ENCODE data around the gene PIK3CB. TPM values are rescaled to one million over a fixed set of nuclear protein-coding genes. Genes with fewer than 3 reads are reported as not detected.
"Not testable (repeated sequence)": the region's sequence is repeated elsewhere in the genome, so short reads cannot be mapped to it uniquely, and the experiment has no call there.

PIK3CB gene
- total RNA-seq, 5 donors from 2014 or later (not counting 1 experiment from before 2014, with no cell fraction given), result 25.2 to 34.4 (median 30.9) TPM

- H3K36me3 ChIP-seq (ENCODE audit: control insufficient read depth in 2 of 2, extremely low read depth in 1 of 2, insufficient read depth in 1 of 2, low read length in 1 of 2), result peaks cover 0 to 20% of the 10 kb centered on the region in 2 donors
- ATAC-seq (replicated peaks in 1 of 4), result no peak
- peaks cover 0 to 11% (median 0%) of the 10 kb centered on the region in 3 donors for H3K4me1 Mint-ChIP-seq
- no peaks in the 10 kb centered on the region for H3K27me3 ChIP-seq (replicated peaks in 1 of 2; ENCODE audit: control insufficient read depth in 2 of 2, extremely low read depth in 1 of 2, insufficient read depth in 2 of 2, low read length in 1 of 2)
- ChIA-PET CTCF (no interaction called here), POLR2A (no interaction called here)
- no peak overlapping the region for H3K27ac Mint-ChIP-seq
- H3K27me3 Mint-ChIP-seq, result no peaks in the 10 kb centered on the region
- no CpG with 5 or more reads among the region's 4 CpGs for WGBS (ENCODE audit: insufficient coverage)
- H3K9me3 Mint-ChIP-seq, result no peaks in the 10 kb centered on the region
- H3K4me1 ChIP-seq (ENCODE audit: control insufficient read depth in 1 of 2, extremely low read depth in 1 of 2, insufficient read depth in 2 of 2, low read length in 2 of 2), result no peaks in the 10 kb centered on the region
- H3K9me3 ChIP-seq, result no peaks in the 10 kb centered on the region
- no peak overlapping the region for H3K4me3 Mint-ChIP-seq
- no peak overlapping the region for H3K4me3 ChIP-seq (ENCODE audit: control insufficient read depth in 1 of 2, extremely low read depth in 1 of 2, low read length in 1 of 2)
- peaks cover 39% of the 10 kb centered on the region for H3K36me3 Mint-ChIP-seq
- no peak overlapping the region for H3K27ac ChIP-seq (ENCODE audit: low read length)
- no peak for DNase-seq
Measured at GRCh38 chr3:138684396-138684795, 150.3 kb downstream of the PIK3CB start.

- Histone ChIP-seq H3K27ac (ENCODE audit: low read length) (no peak overlapping the region), H3K36me3 (ENCODE audit: control insufficient read depth in 2 of 2, extremely low read depth in 1 of 2, insufficient read depth in 1 of 2, low read length in 1 of 2) (peaks cover 0 to 20% of the 10 kb centered on the region in 2 donors), H3K9me3 (no peaks in the 10 kb centered on the region), H3K4me3 (ENCODE audit: control insufficient read depth in 1 of 2, extremely low read depth in 1 of 2, low read length in 1 of 2) (no peak overlapping the region), H3K4me1 (ENCODE audit: control insufficient read depth in 1 of 2, extremely low read depth in 1 of 2, insufficient read depth in 2 of 2, low read length in 2 of 2) (no peaks in the 10 kb centered on the region), H3K27me3 (replicated peaks in 1 of 2; ENCODE audit: control insufficient read depth in 2 of 2, extremely low read depth in 1 of 2, insufficient read depth in 2 of 2, low read length in 1 of 2) (no peaks in the 10 kb centered on the region)
- peaks cover 0 to 7% (median 0%) of the 10 kb centered on the region in 3 donors for H3K4me1 Mint-ChIP-seq
- H3K9me3 Mint-ChIP-seq, result no peaks in the 10 kb centered on the region
- DNase-seq, result no peak
- CTCF ChIA-PET, result interaction anchor here (0.6 to 1.5 kb wide), 4 partner anchors 12 to 233 kb away, joined by 3 to 7 read pairs (median 4); no protein-coding TSS in a partner anchor
- no peak for ATAC-seq (replicated peaks in 1 of 4)
- H3K36me3 Mint-ChIP-seq, result peaks cover 42% of the 10 kb centered on the region
- POLR2A ChIA-PET, result interaction anchor here in 1 of 2 donors (0.6 to 0.7 kb wide), 2 partner anchors 36 to 383 kb away, joined by 3 to 7 read pairs; no protein-coding TSS in a partner anchor
- no peak overlapping the region for H3K4me3 Mint-ChIP-seq
- H3K27ac Mint-ChIP-seq, result no peak overlapping the region
- H3K27me3 Mint-ChIP-seq, result no peaks in the 10 kb centered on the region
Measured at GRCh38 chr3:138682648-138683047, 152.1 kb downstream of the PIK3CB start.

- H3K36me3 ChIP-seq (ENCODE audit: control insufficient read depth in 2 of 2, extremely low read depth in 1 of 2, insufficient read depth in 1 of 2, low read length in 1 of 2), result peaks cover 0 to 20% of the 10 kb centered on the region in 2 donors
- CTCF ChIA-PET, result interaction anchor here in 1 of 2 donors (0.5 to 0.7 kb wide), 2 partner anchors 239 to 265 kb away, joined by 3 to 4 read pairs; partner anchors contain the start of genes FOXL2 and FOXL2NB
- H3K9me3 Mint-ChIP-seq, result peaks cover 0 to 2% (median 0%) of the 10 kb centered on the region in 3 donors
Measured at GRCh38 chr3:138681463-138682220, 153.1 kb downstream of the PIK3CB start.

GRCh38 chr3:138680974-138681373 lies 153.8 kb downstream of the PIK3CB start:
- H3K4me1 Mint-ChIP-seq; H3K9me3 ChIP-seq; ATAC-seq (replicated peaks in 1 of 4); H3K27ac Mint-ChIP-seq; H3K27ac ChIP-seq (ENCODE audit: low read length); H3K4me3 ChIP-seq (ENCODE audit: control insufficient read depth in 1 of 2, extremely low read depth in 1 of 2, low read length in 1 of 2); DNase-seq; H3K27me3 ChIP-seq (replicated peaks in 1 of 2; ENCODE audit: control insufficient read depth in 2 of 2, extremely low read depth in 1 of 2, insufficient read depth in 2 of 2, low read length in 1 of 2); POLR2A ChIA-PET; H3K4me3 Mint-ChIP-seq; CTCF ChIA-PET; H3K9me3 Mint-ChIP-seq; H3K4me1 ChIP-seq (ENCODE audit: control insufficient read depth in 1 of 2, extremely low read depth in 1 of 2, insufficient read depth in 2 of 2, low read length in 2 of 2); H3K27me3 Mint-ChIP-seq: not testable (repeated sequence)
- H3K36me3 Mint-ChIP-seq, result peaks cover 52% of the 10 kb centered on the region
- WGBS (ENCODE audit: insufficient coverage), result 100% methylated on average over 3 of the region's 6 CpGs
- H3K36me3 ChIP-seq (ENCODE audit: control insufficient read depth in 2 of 2, extremely low read depth in 1 of 2, insufficient read depth in 1 of 2, low read length in 1 of 2), result peaks cover 0 to 22% of the 10 kb centered on the region in 2 donors

More at GRCh38 chr3:138681463-138682220, 153.1 kb downstream of the PIK3CB start:
- Histone ChIP-seq H3K27ac (ENCODE audit: low read length) (no peak overlapping the region), H3K27me3 (replicated peaks in 1 of 2; ENCODE audit: control insufficient read depth in 2 of 2, extremely low read depth in 1 of 2, insufficient read depth in 2 of 2, low read length in 1 of 2) (no peaks in the 10 kb centered on the region), H3K4me3 (ENCODE audit: control insufficient read depth in 1 of 2, extremely low read depth in 1 of 2, low read length in 1 of 2) (no peak overlapping the region), H3K4me1 (ENCODE audit: control insufficient read depth in 1 of 2, extremely low read depth in 1 of 2, insufficient read depth in 2 of 2, low read length in 2 of 2) (no peaks in the 10 kb centered on the region), H3K9me3 (no peaks in the 10 kb centered on the region)
- ATAC-seq (replicated peaks in 1 of 4), result no peak
- Mint-ChIP-seq H3K36me3 (peaks cover 46% of the 10 kb centered on the region), H3K27ac (no peak overlapping the region), H3K4me3 (no peak overlapping the region), H3K27me3 (no peaks in the 10 kb centered on the region), H3K4me1 (peaks cover 0 to 2% (median 0%) of the 10 kb centered on the region in 3 donors)
- POLR2A ChIA-PET, result no interaction called here
- no peak for DNase-seq
- 100% methylated on average over 2 of the region's 5 CpGs for whole genome bisulfite sequencing (ENCODE audit: insufficient coverage)

GRCh38 chr3:138678874-138679392 lies 155.8 kb downstream of the PIK3CB start:
- Mint-ChIP-seq H3K4me3 (no peak overlapping the region), H3K27me3 (no peaks in the 10 kb centered on the region), H3K36me3 (peaks cover 67% of the 10 kb centered on the region), H3K4me1 (peaks cover 0 to 2% (median 0%) of the 10 kb centered on the region in 3 donors), H3K27ac (no peak overlapping the region), H3K9me3 (peaks cover 0 to 14% (median 13%) of the 10 kb centered on the region in 3 donors)
- CTCF ChIA-PET, result interaction anchor here (0.9 to 1.0 kb wide), 4 partner anchors 9 to 237 kb away, joined by 3 to 4 read pairs (median 3); no protein-coding TSS in a partner anchor
- no peak overlapping the region for H3K4me3 ChIP-seq (ENCODE audit: control insufficient read depth in 1 of 2, extremely low read depth in 1 of 2, low read length in 1 of 2)
- peaks cover 9% of the 10 kb centered on the region for H3K9me3 ChIP-seq
- POLR2A ChIA-PET, result interaction anchor here (0.5 to 0.6 kb wide), 2 partner anchors 26 to 29 kb away, joined by 5 read pairs; no protein-coding TSS in a partner anchor
- no peaks in the 10 kb centered on the region for H3K27me3 ChIP-seq (replicated peaks in 1 of 2; ENCODE audit: control insufficient read depth in 2 of 2, extremely low read depth in 1 of 2, insufficient read depth in 2 of 2, low read length in 1 of 2)
- no peak overlapping the region for H3K27ac ChIP-seq (ENCODE audit: low read length)
- ATAC-seq (replicated peaks in 1 of 4) (no peak), DNase-seq (no peak)
- WGBS (ENCODE audit: insufficient coverage), result 100% methylated on average over 3 of the region's 5 CpGs
- H3K4me1 ChIP-seq (ENCODE audit: control insufficient read depth in 1 of 2, extremely low read depth in 1 of 2, insufficient read depth in 2 of 2, low read length in 2 of 2), result no peaks in the 10 kb centered on the region
- H3K36me3 ChIP-seq (ENCODE audit: control insufficient read depth in 2 of 2, extremely low read depth in 1 of 2, insufficient read depth in 1 of 2, low read length in 1 of 2), result peaks cover 8 to 24% of the 10 kb centered on the region in 2 donors

GRCh38 chr3:138678086-138678485 lies 156.6 kb downstream of the PIK3CB start:
- H3K4me3 ChIP-seq (ENCODE audit: control insufficient read depth in 1 of 2, extremely low read depth in 1 of 2, low read length in 1 of 2), result no peak overlapping the region
- H3K9me3 Mint-ChIP-seq, result peaks cover 0 to 14% (median 13%) of the 10 kb centered on the region in 3 donors
- DNase-seq, result no peak
- H3K4me1 ChIP-seq (ENCODE audit: control insufficient read depth in 1 of 2, extremely low read depth in 1 of 2, insufficient read depth in 2 of 2, low read length in 2 of 2), result no peaks in the 10 kb centered on the region
- H3K27ac ChIP-seq (ENCODE audit: low read length), result no peak overlapping the region
- peaks cover 70% of the 10 kb centered on the region for H3K36me3 Mint-ChIP-seq
- H3K27me3 Mint-ChIP-seq, result no peaks in the 10 kb centered on the region
- H3K36me3 ChIP-seq (ENCODE audit: control insufficient read depth in 2 of 2, extremely low read depth in 1 of 2, insufficient read depth in 1 of 2, low read length in 1 of 2), result peaks cover 10 to 25% of the 10 kb centered on the region in 2 donors
- H3K4me1 Mint-ChIP-seq, result peaks cover 0 to 2% (median 0%) of the 10 kb centered on the region in 3 donors
- POLR2A ChIA-PET, result no interaction called here
- CTCF ChIA-PET, result no interaction called here
- H3K4me3 Mint-ChIP-seq, result no peak overlapping the region
- H3K9me3 ChIP-seq, result peaks cover 9% of the 10 kb centered on the region
- H3K27ac Mint-ChIP-seq, result no peak overlapping the region
- WGBS (ENCODE audit: insufficient coverage), result no CpG with 5 or more reads among the region's 1 CpG
- ATAC-seq (replicated peaks in 1 of 4), result no peak
- H3K27me3 ChIP-seq (replicated peaks in 1 of 2; ENCODE audit: control insufficient read depth in 2 of 2, extremely low read depth in 1 of 2, insufficient read depth in 2 of 2, low read length in 1 of 2), result no peaks in the 10 kb centered on the region
